HG03558 (cell line): ENCODE measurements around the gene ADIPOR1.

Source experiments
- ATAC-seq: cut with Tn5 transposase; IDR thresholded peaks from one replicate; pipeline ENCODE4 v1.9.1; 2021; ENCODE audit warnings: moderate number of reproducible peaks; ENCODE audit not compliant: unreplicated experiment; ENCODE audit errors: extremely low read depth

ADIPOR1 gene

GRCh38 chr1:202972046-202972445 lies 13.9 kb upstream of the ADIPOR1 start:
- ATAC-seq, result no peak

- no peak for ATAC-seq
These were observed 10.8 kb upstream of the ADIPOR1 start for GRCh38 chr1:202968895-202969295.

GRCh38 chr1:202968351-202968750 lies 10.2 kb upstream of the ADIPOR1 start:
- ATAC-seq, result no peak

GRCh38 chr1:202967684-202968281 lies 9.7 kb upstream of the ADIPOR1 start:
- no peak for ATAC-seq

- ATAC-seq, result no peak
These were observed 8.1 kb upstream of the ADIPOR1 start for GRCh38 chr1:202966006-202966898.

- ATAC-seq, result no peak
These were observed 7.3 kb upstream of the ADIPOR1 start for GRCh38 chr1:202965422-202965821.

- no peak for ATAC-seq
These were observed 6.8 kb upstream of the ADIPOR1 start for GRCh38 chr1:202964791-202965410.

GRCh38 chr1:202961220-202961880 lies 3.2 kb upstream of the ADIPOR1 start:
- no peak for ATAC-seq

GRCh38 chr1:202959276-202959620 lies 1.1 kb upstream of the ADIPOR1 start:
- ATAC-seq, result no peak

GRCh38 chr1:202958544-202959275 lies 598 bp upstream of the ADIPOR1 start:
- ATAC-seq, result no peak

GRCh38 chr1:202956969-202957368 lies 1.1 kb downstream of the ADIPOR1 start:
- ATAC-seq, result no peak

GRCh38 chr1:202954057-202954745 lies 3.9 kb downstream of the ADIPOR1 start:
- ATAC-seq, result no peak

- no peak for ATAC-seq
These were observed 4.7 kb downstream of the ADIPOR1 start for GRCh38 chr1:202953392-202953791.

GRCh38 chr1:202952818-202953217 lies 5.3 kb downstream of the ADIPOR1 start:
- ATAC-seq, result no peak

- ATAC-seq, result no peak
These were observed 6.0 kb downstream of the ADIPOR1 start for GRCh38 chr1:202952099-202952498.

GRCh38 chr1:202951437-202951836 lies 6.7 kb downstream of the ADIPOR1 start:
- ATAC-seq, result no peak

- no peak for ATAC-seq
These were observed 12.6 kb downstream of the ADIPOR1 start for GRCh38 chr1:202945483-202945882.

- no peak for ATAC-seq
These were observed 13.6 kb downstream of the ADIPOR1 start for GRCh38 chr1:202944438-202944921.

- ATAC-seq, result no peak
These were observed 15.7 kb downstream of the ADIPOR1 start for GRCh38 chr1:202942426-202942825.
